Heart left ventricle (tissue), 13 donors: ENCODE measurements around the gene KCNC4.

Source experiments
- POLR2A ChIP-seq, 2 donors: fragments of 450-650 bp; IDR thresholded peaks; one replicate each; pipeline ENCODE4 v1.6.1; 2017; ENCODE audit warnings: antibody characterized with exemption in 2 of 2, mild to moderate bottlenecking in 2 of 2, moderate library complexity in 2 of 2
- TF ChIP-seq, protein P1 (sequence below), 12 donors: fragments of 200-600 bp; sonication (generic) in 4 of 12; IDR thresholded peaks; one replicate each; pipeline versions ENCODE4 v1.5.0 to v1.8.0; 2018 to 2022; ENCODE audit warnings: antibody characterized with exemption in 12 of 12, mild to moderate bottlenecking in 5 of 12
- donor health status: ischemic (EF 13 %, LVEDD 7.1; RV severe dilation, severe dysfunction).
- donor health status: DM: no; HTN: yes; CAD: no.
- donor health status: DM: no; HTN: no; CAD: no.
- donor health status: ischemic (EF 25% LVEDD 6.9; RV normal size, moderate dysfunction).
- donor health status: ischemic (EF 25% LVEDD 5.7; RV mildly dilated, moderate dysfunction).
- donor health status: ischemic (EF 35%, LVEDD 5.7; RV mildly dilated, moderate dysfunction).
- donor health status: nonischemic (EF 11% LVEDD 7.7; RV severe dilation, severe dysfunction).
- donor health status: DM: yes; HTN: yes; CAD: no.
- donor health status: PGD.
- donor health status: ischemic (EF 29% LVEDD 5.4; RV normal size, mild dysfunction).
- donor health status: nonischemic (EF 23%, LVEDD 6.1; RV moderate dilation, normal function).

DNA sequence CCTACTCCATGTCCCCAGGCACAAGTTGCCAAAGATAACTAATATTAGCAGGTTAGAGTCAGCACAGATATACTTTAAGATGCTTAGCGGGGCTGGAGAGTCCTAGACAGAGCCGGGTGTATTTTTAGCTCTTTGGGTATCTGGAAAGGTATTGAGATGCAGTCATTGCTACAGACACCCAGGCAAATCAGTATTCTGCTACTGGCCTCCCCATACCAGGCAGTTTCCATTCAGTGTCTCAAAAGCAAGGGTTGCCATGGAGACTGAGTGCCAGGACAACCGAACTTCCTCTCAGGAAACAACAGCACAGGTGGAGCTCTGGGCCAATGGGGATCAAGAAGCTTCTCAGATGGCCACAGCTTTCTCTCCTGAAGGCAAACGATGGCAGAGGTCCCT lies 45.3 kb downstream of the KCNC4 start:
- TF ChIP-seq, protein P1, sequence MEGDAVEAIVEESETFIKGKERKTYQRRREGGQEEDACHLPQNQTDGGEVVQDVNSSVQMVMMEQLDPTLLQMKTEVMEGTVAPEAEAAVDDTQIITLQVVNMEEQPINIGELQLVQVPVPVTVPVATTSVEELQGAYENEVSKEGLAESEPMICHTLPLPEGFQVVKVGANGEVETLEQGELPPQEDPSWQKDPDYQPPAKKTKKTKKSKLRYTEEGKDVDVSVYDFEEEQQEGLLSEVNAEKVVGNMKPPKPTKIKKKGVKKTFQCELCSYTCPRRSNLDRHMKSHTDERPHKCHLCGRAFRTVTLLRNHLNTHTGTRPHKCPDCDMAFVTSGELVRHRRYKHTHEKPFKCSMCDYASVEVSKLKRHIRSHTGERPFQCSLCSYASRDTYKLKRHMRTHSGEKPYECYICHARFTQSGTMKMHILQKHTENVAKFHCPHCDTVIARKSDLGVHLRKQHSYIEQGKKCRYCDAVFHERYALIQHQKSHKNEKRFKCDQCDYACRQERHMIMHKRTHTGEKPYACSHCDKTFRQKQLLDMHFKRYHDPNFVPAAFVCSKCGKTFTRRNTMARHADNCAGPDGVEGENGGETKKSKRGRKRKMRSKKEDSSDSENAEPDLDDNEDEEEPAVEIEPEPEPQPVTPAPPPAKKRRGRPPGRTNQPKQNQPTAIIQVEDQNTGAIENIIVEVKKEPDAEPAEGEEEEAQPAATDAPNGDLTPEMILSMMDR (IDR thresholded peaks at IDR 0.05), result no peak
- TF ChIP-seq POLR2A (IDR thresholded peaks at IDR 0.05), result no peak
